ENCODE measurements around the gene PGC. TPM values are rescaled to one million over a fixed set of nuclear protein-coding genes. Genes with fewer than 3 reads are reported as not detected.

Gene PGC
- total and polyA plus RNA-seq, 2 experiments from 2014 or later = 0.10 TPM; not detected in 1

- H3K9me3 ChIP-seq (ENCODE audit: low read depth) = no peaks in the 10 kb centered on the region
- no peaks in the 10 kb centered on the region for H3K27me3 ChIP-seq
- TF ChIP-seq CTCF (IDR thresholded peaks at IDR 0.05; ENCODE audit: low read depth, low read length) = no peak
Observed at GRCh38 chr6:41693281-41694240, 53.6 kb downstream of the PGC start.

GRCh38 chr6:41692730-41693129, 54.5 kb downstream of the PGC start:
- Histone ChIP-seq H3K4me1 (ENCODE audit: low read depth) (no peaks in the 10 kb centered on the region), H3K4me3 (no peak overlapping the region), H3K9me3 (ENCODE audit: low read depth) (no peaks in the 10 kb centered on the region), H3K27ac (no peak overlapping the region), H3K36me3 (no peaks in the 10 kb centered on the region), H3K27me3 (no peaks in the 10 kb centered on the region)
- TF ChIP-seq CTCF (IDR thresholded peaks at IDR 0.05; ENCODE audit: low read depth, low read length) = no peak
- no peak for DNase-seq (ENCODE audit: low read depth in 1 of 2, low spot score in 1 of 2)

More at GRCh38 chr6:41693281-41694240, 53.6 kb downstream of the PGC start:
- no peak overlapping the region for H3K27ac ChIP-seq
- no peak overlapping the region for H3K4me3 ChIP-seq
- H3K4me1 ChIP-seq (ENCODE audit: low read depth) = no peaks in the 10 kb centered on the region
- no peaks in the 10 kb centered on the region for H3K36me3 ChIP-seq
- no peak for DNase-seq (ENCODE audit: low read depth in 1 of 2, low spot score in 1 of 2)

GRCh38 chr6:41692080-41692675, 55.0 kb downstream of the PGC start:
- no peak for DNase-seq (ENCODE audit: low read depth in 1 of 2, low spot score in 1 of 2)
- no peak for TF ChIP-seq CTCF (IDR thresholded peaks at IDR 0.05; ENCODE audit: low read depth, low read length)
- Histone ChIP-seq H3K4me1 (ENCODE audit: low read depth) (no peaks in the 10 kb centered on the region), H3K4me3 (no peak overlapping the region), H3K27ac (no peak overlapping the region), H3K9me3 (ENCODE audit: low read depth) (no peaks in the 10 kb centered on the region), H3K36me3 (no peaks in the 10 kb centered on the region), H3K27me3 (no peaks in the 10 kb centered on the region)

- Histone ChIP-seq H3K4me1 (ENCODE audit: low read depth) (no peaks in the 10 kb centered on the region), H3K9me3 (ENCODE audit: low read depth) (no peaks in the 10 kb centered on the region), H3K27me3 (no peaks in the 10 kb centered on the region), H3K27ac (no peak overlapping the region), H3K36me3 (no peaks in the 10 kb centered on the region), H3K4me3 (no peak overlapping the region)
- DNase-seq (ENCODE audit: low read depth in 1 of 2, low spot score in 1 of 2) = no peak
- TF ChIP-seq CTCF (IDR thresholded peaks at IDR 0.05; ENCODE audit: low read depth, low read length) = no peak
Observed at GRCh38 chr6:41691426-41692079, 55.6 kb downstream of the PGC start.

- DNase-seq (ENCODE audit: low read depth in 1 of 2, low spot score in 1 of 2) = no peak
- no peak for TF ChIP-seq CTCF (IDR thresholded peaks at IDR 0.05; ENCODE audit: low read depth, low read length)
- H3K4me1 ChIP-seq (ENCODE audit: low read depth) = no peaks in the 10 kb centered on the region
- H3K9me3 ChIP-seq (ENCODE audit: low read depth) = no peaks in the 10 kb centered on the region
- no peak overlapping the region for H3K4me3 ChIP-seq
- no peaks in the 10 kb centered on the region for H3K27me3 ChIP-seq
- H3K36me3 ChIP-seq = no peaks in the 10 kb centered on the region
- no peak overlapping the region for H3K27ac ChIP-seq
Observed at GRCh38 chr6:41690541-41691330, 56.5 kb downstream of the PGC start.

Data from cardiac muscle cell (in vitro differentiated cells and primary cell).